Measurements from ENCODE around the gene BACH1.
"Not testable (repeated sequence)": the region's sequence is repeated elsewhere in the genome, so short reads cannot be mapped to it uniquely, and the experiment has no call there.

Gene BACH1

GRCh38 chr21:29298348-29299045, at the start of gene BACH1:
Gene BACH1 (plus strand): TSS chr21:29298922. CDS start chr21:29321281, 22,359 bp downstream.
- no peak for DNase-seq (ENCODE audit: low read depth)

- DNase-seq (ENCODE audit: low read depth) = not testable (repeated sequence)
Observed at GRCh38 chr21:29249289-29249688, 49.4 kb upstream of the BACH1 start.

GRCh38 chr21:29250636-29251035, 48.1 kb upstream of the BACH1 start:
- no peak for DNase-seq (ENCODE audit: low read depth)

GRCh38 chr21:29253861-29254260, 44.9 kb upstream of the BACH1 start:
- not testable (repeated sequence) for DNase-seq (ENCODE audit: low read depth)

- DNase-seq (ENCODE audit: low read depth) = no peak
Observed at GRCh38 chr21:29254550-29254949, 44.2 kb upstream of the BACH1 start.

GRCh38 chr21:29256126-29256910, 42.4 kb upstream of the BACH1 start:
- DNase-seq (ENCODE audit: low read depth) = no peak

GRCh38 chr21:29257701-29258100, 41.0 kb upstream of the BACH1 start:
- DNase-seq (ENCODE audit: low read depth) = no peak

- peak; percentile 97 for DNase-seq (ENCODE audit: low read depth)
Observed at GRCh38 chr21:29258626-29259338, 39.9 kb upstream of the BACH1 start.

- DNase-seq (ENCODE audit: low read depth) = no peak
Observed at GRCh38 chr21:29260461-29260860, 38.3 kb upstream of the BACH1 start.

- DNase-seq (ENCODE audit: low read depth) = no peak
Observed at GRCh38 chr21:29261555-29262540, 36.9 kb upstream of the BACH1 start.

- no peak for DNase-seq (ENCODE audit: low read depth)
Observed at GRCh38 chr21:29264721-29265120, 34.0 kb upstream of the BACH1 start.

GRCh38 chr21:29265690-29266479, 32.8 kb upstream of the BACH1 start:
- no peak for DNase-seq (ENCODE audit: low read depth)

- DNase-seq (ENCODE audit: low read depth) = no peak
Observed at GRCh38 chr21:29267666-29268065, 31.1 kb upstream of the BACH1 start.

- DNase-seq (ENCODE audit: low read depth) = no peak
Observed at GRCh38 chr21:29271927-29272333, 26.8 kb upstream of the BACH1 start.

- no peak for DNase-seq (ENCODE audit: low read depth)
Observed at GRCh38 chr21:29277442-29277841, 21.3 kb upstream of the BACH1 start.

- no peak for DNase-seq (ENCODE audit: low read depth)
Observed at GRCh38 chr21:29279558-29279957, 19.2 kb upstream of the BACH1 start.

- DNase-seq (ENCODE audit: low read depth) = not testable (repeated sequence)
Observed at GRCh38 chr21:29281801-29282200, 16.9 kb upstream of the BACH1 start.

GRCh38 chr21:29287383-29287782, 11.3 kb upstream of the BACH1 start:
- DNase-seq (ENCODE audit: low read depth) = no peak

GRCh38 chr21:29288239-29288638, 10.5 kb upstream of the BACH1 start:
- no peak for DNase-seq (ENCODE audit: low read depth)

GRCh38 chr21:29289317-29289716, 9.4 kb upstream of the BACH1 start:
- no peak for DNase-seq (ENCODE audit: low read depth)

GRCh38 chr21:29290240-29290639, 8.5 kb upstream of the BACH1 start:
- no peak for DNase-seq (ENCODE audit: low read depth)
